Keratinocyte (primary cell): Measurements from ENCODE around the gene NLGN4Y. TPM values are rescaled to one million over a fixed set of nuclear protein-coding genes. Genes with fewer than 3 reads are reported as not detected.

Experiments used
- DNase-seq: peaks from one replicate; pipeline ENCODE4 v3.0.0-alpha.2; 2011; ENCODE audit warnings: low read depth, missing footprints, low spot score
- FAIRE-seq: peaks from 2 replicates; lab custom pipeline; 2011; peaks lifted over from hg19 to GRCh38; lab: Jason Lieb, UNC
- H2AFZ ChIP-seq: 2 replicates; pipeline ENCODE4 v1.6.0; 2012; ENCODE audit warnings: low read length, control low read depth, inconsistent platforms; ENCODE audit not compliant: control insufficient read depth
- H3K27ac ChIP-seq: 2 replicates; pipeline ENCODE4 v1.5.1; 2011; ENCODE audit warnings: low read length; ENCODE audit not compliant: control insufficient read depth, insufficient read depth
- H3K27me3 ChIP-seq: 3 replicates; pipeline ENCODE4 v1.6.0; 2011; ENCODE audit warnings: low read length; ENCODE audit not compliant: control insufficient read depth, insufficient read depth; ENCODE audit errors: extremely low read depth
- H3K36me3 ChIP-seq, 2 experiments: 2 replicates in 1 of 2; 3 replicates in 1 of 2; pipeline ENCODE4 v1.5.1; 2011; ENCODE audit warnings: low read length in 2 of 2, mild to moderate bottlenecking in 1 of 2; ENCODE audit not compliant: control insufficient read depth in 2 of 2, insufficient read depth in 2 of 2; ENCODE audit errors: extremely low read depth in 1 of 2
- H3K4me1 ChIP-seq: 3 replicates; pipeline ENCODE4 v1.5.1; 2011; ENCODE audit warnings: low read length; ENCODE audit not compliant: control insufficient read depth, insufficient read depth; ENCODE audit errors: extremely low read depth
- H3K4me2 ChIP-seq: 3 replicates; pipeline ENCODE4 v1.6.0; 2011; ENCODE audit warnings: low read depth, low read length; ENCODE audit not compliant: control insufficient read depth, insufficient read depth; ENCODE audit errors: extremely low read depth
- H3K4me3 ChIP-seq, 3 experiments: fragments of 200-600 bp in 1 of 3; sonication (generic) in 1 of 3; 2 replicates in 2 of 3; 3 replicates in 1 of 3; pipeline ENCODE4 v1.5.1; 2011 to 2016; ENCODE audit warnings: low read length in 3 of 3, mild to moderate bottlenecking in 3 of 3, control low read depth in 2 of 3, inconsistent platforms in 1 of 3, low read depth in 1 of 3, mixed read lengths in 1 of 3, mixed run types in 1 of 3, moderate library complexity in 1 of 3; ENCODE audit not compliant: control insufficient read depth in 2 of 3, insufficient read depth in 2 of 3; ENCODE audit errors: extremely low read depth in 1 of 3
- H3K79me2 ChIP-seq: 2 replicates; pipeline ENCODE4 v1.6.0; 2012; ENCODE audit warnings: low read length; ENCODE audit not compliant: control insufficient read depth, insufficient read depth
- H3K9ac ChIP-seq: 3 replicates; pipeline ENCODE4 v1.6.0; 2011; ENCODE audit warnings: low read length; ENCODE audit not compliant: control insufficient read depth, insufficient read depth; ENCODE audit errors: extremely low read depth
- H3K9me1 ChIP-seq: 3 replicates; pipeline ENCODE4 v1.6.0; 2011; ENCODE audit warnings: low read length; ENCODE audit not compliant: control insufficient read depth, insufficient read depth; ENCODE audit errors: extremely low read depth
- H3K9me3 ChIP-seq: 2 replicates; pipeline ENCODE4 v1.5.1; 2012; ENCODE audit warnings: low read depth, low read length; ENCODE audit not compliant: control insufficient read depth
- H4K20me1 ChIP-seq: 3 replicates; pipeline ENCODE4 v1.6.0; 2011; ENCODE audit warnings: low read length; ENCODE audit not compliant: control insufficient read depth, insufficient read depth; ENCODE audit errors: extremely low read depth
- EZH2 ChIP-seq: IDR thresholded peaks from one replicate; pipeline ENCODE4 v1.6.1; 2012; ENCODE audit warnings: inconsistent platforms, mild to moderate bottlenecking, low read length, moderate library complexity
- dilution Hi-C: fragments of 300-500 bp; cut with MboI; formaldehyde crosslinking; loops from one replicate; pipeline ENCODE4 v1.7.0; 2020; ENCODE audit warnings: low sequenced_read_pairs; ENCODE audit not compliant: extremely low pct_ligation_motif_present
- polyA plus RNA-seq, 5 experiments: library from polyadenylated mRNA; depleted of rRNA in 3 of 5; stranded (reverse) in 3 of 5; stranded (forward) in 1 of 5; unstranded in 1 of 5; fragments of >200 nt; gene quantifications; 1 replicate in 1 of 5; 2 replicates in 3 of 5; 3 replicates in 1 of 5; pipeline versions ENCODE4 v1.2.1 to v1.2.3, GENCODE V29; 2011 to 2012; ENCODE audit warnings: missing spikeins in 2 of 5, low read depth in 1 of 5, low replicate concordance in 1 of 5
- TF ChIP-seq, protein P1 (sequence below), 3 experiments: IDR thresholded peaks in 1 of 3; conservative IDR thresholded peaks in 1 of 3; optimal IDR thresholded peaks in 1 of 3; 2 replicates in 2 of 3; 3 replicates in 1 of 3; pipeline versions ENCODE3 to v1.5.1; 2011; ENCODE audit warnings: low read length in 3 of 3, mild to moderate bottlenecking in 3 of 3, moderate library complexity in 2 of 3, control low read depth in 1 of 3, inconsistent platforms in 1 of 3; ENCODE audit not compliant: insufficient read depth in 2 of 3; ENCODE audit errors: extremely low read depth in 1 of 3

NLGN4Y gene
- polyA plus RNA-seq, 1 donor (not counting 4 experiments of a cell fraction or from before 2014, with no cell fraction given): not detected

DNA sequence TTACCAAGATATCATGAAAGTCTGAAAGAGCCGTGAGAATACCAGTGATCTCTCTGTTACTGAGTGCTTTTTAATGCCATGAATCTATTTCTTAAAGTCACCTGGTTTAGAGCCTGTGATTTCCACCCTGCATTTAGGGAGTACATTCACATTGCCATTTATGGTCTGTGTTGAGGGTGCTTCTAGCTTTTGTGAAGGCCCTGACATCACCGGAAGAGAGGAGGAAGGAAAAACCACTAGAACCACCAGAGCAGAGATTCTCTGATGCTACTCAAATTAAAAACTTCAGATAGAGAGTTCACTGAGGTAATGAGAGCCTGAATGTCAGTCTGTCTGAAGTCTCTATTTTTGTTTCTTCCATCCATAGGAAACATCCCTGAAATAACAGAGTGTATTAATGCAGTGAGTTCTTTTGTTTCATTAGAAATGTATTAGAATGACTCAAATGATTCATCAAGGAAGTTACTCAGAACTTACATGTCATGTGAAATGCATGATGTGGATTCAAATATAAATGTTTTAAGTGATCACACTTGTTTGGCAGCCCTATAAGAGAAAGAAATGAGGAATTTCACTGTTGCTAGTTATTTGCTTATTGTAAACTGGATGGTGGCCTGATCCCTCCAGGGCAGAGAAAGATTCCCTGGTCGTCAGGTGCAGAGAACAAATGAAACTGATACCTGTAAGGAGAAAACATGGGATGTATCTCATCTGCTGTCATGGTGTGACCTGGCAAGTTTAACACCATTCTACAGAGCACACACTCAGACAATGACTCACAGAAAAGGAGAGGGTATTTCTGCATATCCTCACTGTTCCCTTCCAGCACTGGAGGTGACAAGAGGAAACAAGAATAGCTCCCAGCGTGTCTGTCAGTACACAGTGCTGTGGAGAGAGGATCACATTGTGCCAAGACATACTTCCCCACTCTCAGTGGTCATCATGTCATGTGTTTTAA is 310.1 kb downstream of the NLGN4Y start:
- Histone ChIP-seq H2AFZ (no peak overlapping the region), H3K4me2 (no peak overlapping the region)
- TF ChIP-seq EZH2: no peak
- TF ChIP-seq, protein P1, sequence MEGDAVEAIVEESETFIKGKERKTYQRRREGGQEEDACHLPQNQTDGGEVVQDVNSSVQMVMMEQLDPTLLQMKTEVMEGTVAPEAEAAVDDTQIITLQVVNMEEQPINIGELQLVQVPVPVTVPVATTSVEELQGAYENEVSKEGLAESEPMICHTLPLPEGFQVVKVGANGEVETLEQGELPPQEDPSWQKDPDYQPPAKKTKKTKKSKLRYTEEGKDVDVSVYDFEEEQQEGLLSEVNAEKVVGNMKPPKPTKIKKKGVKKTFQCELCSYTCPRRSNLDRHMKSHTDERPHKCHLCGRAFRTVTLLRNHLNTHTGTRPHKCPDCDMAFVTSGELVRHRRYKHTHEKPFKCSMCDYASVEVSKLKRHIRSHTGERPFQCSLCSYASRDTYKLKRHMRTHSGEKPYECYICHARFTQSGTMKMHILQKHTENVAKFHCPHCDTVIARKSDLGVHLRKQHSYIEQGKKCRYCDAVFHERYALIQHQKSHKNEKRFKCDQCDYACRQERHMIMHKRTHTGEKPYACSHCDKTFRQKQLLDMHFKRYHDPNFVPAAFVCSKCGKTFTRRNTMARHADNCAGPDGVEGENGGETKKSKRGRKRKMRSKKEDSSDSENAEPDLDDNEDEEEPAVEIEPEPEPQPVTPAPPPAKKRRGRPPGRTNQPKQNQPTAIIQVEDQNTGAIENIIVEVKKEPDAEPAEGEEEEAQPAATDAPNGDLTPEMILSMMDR (optimal IDR thresholded peaks at IDR 0.05 in 1 of 3, IDR thresholded peaks at IDR 0.05 in 1 of 3, conservative IDR thresholded peaks at IDR 0.05 in 1 of 3; ENCODE audit: extremely low read depth in 1 of 3, insufficient read depth in 2 of 3, low read length in 3 of 3): no peak

DNA sequence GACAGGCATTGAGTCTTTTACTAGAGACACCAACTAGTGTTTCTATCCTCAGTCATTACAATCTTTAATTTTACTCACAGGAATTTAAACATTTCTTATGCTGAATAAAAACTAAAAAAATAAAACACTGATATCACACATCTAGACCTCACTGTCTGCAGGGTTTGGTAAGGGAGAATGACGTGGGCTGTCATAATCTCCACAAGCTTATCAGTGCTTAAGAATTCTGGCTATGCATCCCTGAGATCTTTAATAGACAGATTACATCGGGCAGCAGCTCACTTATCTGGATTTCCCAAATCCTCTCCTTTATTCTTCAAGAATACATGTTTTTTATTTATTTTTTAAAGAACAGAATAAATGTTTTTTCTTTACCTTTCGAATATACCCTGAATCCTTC is 313.1 kb downstream of the NLGN4Y start:
- Histone ChIP-seq H2AFZ (no peak overlapping the region), H3K4me3 (no peak overlapping the region)
- dilution Hi-C loops: no loop called here

More for the DNA sequence above, 310.1 kb downstream of the NLGN4Y start:
- no peak overlapping the region for H3K4me3 ChIP-seq
- FAIRE-seq (no peak), DNase-seq (no peak)
- no peaks in the 10 kb centered on the region for H3K9me3 ChIP-seq
- H3K9ac ChIP-seq: no peak overlapping the region
- H3K36me3 ChIP-seq: no peaks in the 10 kb centered on the region
- no peaks in the 10 kb centered on the region for H3K79me2 ChIP-seq
- no peaks in the 10 kb centered on the region for H3K9me1 ChIP-seq
- dilution Hi-C loops: no loop called here
- H4K20me1 ChIP-seq: no peaks in the 10 kb centered on the region
- H3K4me1 ChIP-seq: no peaks in the 10 kb centered on the region
- H3K27me3 ChIP-seq: no peaks in the 10 kb centered on the region
- no peak overlapping the region for H3K27ac ChIP-seq

More for the DNA sequence above, 313.1 kb downstream of the NLGN4Y start:
- DNase-seq: no peak
- Histone ChIP-seq H3K9me1 (no peaks in the 10 kb centered on the region), H3K4me1 (no peaks in the 10 kb centered on the region), H3K27me3 (no peaks in the 10 kb centered on the region), H3K36me3 (no peaks in the 10 kb centered on the region), H3K9ac (no peak overlapping the region), H3K79me2 (no peaks in the 10 kb centered on the region), H4K20me1 (no peaks in the 10 kb centered on the region), H3K4me2 (no peak overlapping the region), H3K9me3 (no peaks in the 10 kb centered on the region), H3K27ac (no peak overlapping the region)
- TF ChIP-seq, protein P1 (optimal IDR thresholded peaks at IDR 0.05 in 1 of 3, IDR thresholded peaks at IDR 0.05 in 1 of 3, conservative IDR thresholded peaks at IDR 0.05 in 1 of 3; ENCODE audit: extremely low read depth in 1 of 3, insufficient read depth in 2 of 3, low read length in 3 of 3): no peak
- no peak for TF ChIP-seq EZH2
- FAIRE-seq: no peak
